ENCODE data around the gene LMTK3.

The LMTK3 gene

DNA sequence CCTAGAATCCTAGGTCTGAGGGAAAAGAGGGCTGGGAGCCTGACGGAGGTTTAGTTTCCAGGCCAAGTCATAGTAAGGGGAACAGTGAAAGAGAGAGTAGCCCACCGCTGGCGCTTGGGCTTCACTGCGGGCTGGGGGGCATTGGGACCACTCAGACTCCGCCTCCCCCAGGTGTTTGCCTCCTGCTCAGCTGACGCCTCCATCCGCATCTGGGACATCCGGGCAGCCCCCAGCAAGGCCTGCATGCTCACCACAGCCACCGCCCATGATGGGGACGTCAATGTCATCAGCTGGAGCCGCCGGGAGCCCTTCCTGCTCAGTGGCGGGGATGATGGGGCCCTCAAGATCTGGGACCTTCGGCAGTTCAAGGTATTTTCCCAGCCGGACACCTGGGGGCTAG lies 60.8 kb downstream of the LMTK3 start:
- DNase-seq (ENCODE audit: low read depth in 1 of 2, low spot score in 1 of 2), result no peak
- no peak overlapping the region for H3K4me3 ChIP-seq (replicated peaks; ENCODE audit: insufficient read depth, low read length)
- no peak overlapping the region for H3K27ac ChIP-seq (replicated peaks)
- H3K27me3 ChIP-seq (ENCODE audit: insufficient read depth, poor library complexity, severe bottlenecking), result no peaks in the 10 kb centered on the region
- TF ChIP-seq GABPA (IDR thresholded peaks at IDR 0.05; ENCODE audit: low read depth) (no peak), SPI1 (IDR thresholded peaks at IDR 0.05; ENCODE audit: borderline replicate concordance, low read depth) (no peak), POLR2AphosphoS5 (IDR thresholded peaks at IDR 0.05; ENCODE audit: low read depth) (no peak)
- TF ChIP-seq, protein P1, sequence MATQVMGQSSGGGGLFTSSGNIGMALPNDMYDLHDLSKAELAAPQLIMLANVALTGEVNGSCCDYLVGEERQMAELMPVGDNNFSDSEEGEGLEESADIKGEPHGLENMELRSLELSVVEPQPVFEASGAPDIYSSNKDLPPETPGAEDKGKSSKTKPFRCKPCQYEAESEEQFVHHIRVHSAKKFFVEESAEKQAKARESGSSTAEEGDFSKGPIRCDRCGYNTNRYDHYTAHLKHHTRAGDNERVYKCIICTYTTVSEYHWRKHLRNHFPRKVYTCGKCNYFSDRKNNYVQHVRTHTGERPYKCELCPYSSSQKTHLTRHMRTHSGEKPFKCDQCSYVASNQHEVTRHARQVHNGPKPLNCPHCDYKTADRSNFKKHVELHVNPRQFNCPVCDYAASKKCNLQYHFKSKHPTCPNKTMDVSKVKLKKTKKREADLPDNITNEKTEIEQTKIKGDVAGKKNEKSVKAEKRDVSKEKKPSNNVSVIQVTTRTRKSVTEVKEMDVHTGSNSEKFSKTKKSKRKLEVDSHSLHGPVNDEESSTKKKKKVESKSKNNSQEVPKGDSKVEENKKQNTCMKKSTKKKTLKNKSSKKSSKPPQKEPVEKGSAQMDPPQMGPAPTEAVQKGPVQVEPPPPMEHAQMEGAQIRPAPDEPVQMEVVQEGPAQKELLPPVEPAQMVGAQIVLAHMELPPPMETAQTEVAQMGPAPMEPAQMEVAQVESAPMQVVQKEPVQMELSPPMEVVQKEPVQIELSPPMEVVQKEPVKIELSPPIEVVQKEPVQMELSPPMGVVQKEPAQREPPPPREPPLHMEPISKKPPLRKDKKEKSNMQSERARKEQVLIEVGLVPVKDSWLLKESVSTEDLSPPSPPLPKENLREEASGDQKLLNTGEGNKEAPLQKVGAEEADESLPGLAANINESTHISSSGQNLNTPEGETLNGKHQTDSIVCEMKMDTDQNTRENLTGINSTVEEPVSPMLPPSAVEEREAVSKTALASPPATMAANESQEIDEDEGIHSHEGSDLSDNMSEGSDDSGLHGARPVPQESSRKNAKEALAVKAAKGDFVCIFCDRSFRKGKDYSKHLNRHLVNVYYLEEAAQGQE (IDR thresholded peaks at IDR 0.05; ENCODE audit: insufficient replicate concordance, low read depth), result no peak
- TF ChIP-seq, protein P2, sequence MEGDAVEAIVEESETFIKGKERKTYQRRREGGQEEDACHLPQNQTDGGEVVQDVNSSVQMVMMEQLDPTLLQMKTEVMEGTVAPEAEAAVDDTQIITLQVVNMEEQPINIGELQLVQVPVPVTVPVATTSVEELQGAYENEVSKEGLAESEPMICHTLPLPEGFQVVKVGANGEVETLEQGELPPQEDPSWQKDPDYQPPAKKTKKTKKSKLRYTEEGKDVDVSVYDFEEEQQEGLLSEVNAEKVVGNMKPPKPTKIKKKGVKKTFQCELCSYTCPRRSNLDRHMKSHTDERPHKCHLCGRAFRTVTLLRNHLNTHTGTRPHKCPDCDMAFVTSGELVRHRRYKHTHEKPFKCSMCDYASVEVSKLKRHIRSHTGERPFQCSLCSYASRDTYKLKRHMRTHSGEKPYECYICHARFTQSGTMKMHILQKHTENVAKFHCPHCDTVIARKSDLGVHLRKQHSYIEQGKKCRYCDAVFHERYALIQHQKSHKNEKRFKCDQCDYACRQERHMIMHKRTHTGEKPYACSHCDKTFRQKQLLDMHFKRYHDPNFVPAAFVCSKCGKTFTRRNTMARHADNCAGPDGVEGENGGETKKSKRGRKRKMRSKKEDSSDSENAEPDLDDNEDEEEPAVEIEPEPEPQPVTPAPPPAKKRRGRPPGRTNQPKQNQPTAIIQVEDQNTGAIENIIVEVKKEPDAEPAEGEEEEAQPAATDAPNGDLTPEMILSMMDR (IDR thresholded peaks at IDR 0.05; ENCODE audit: insufficient read depth, low read length), result no peak

DNA sequence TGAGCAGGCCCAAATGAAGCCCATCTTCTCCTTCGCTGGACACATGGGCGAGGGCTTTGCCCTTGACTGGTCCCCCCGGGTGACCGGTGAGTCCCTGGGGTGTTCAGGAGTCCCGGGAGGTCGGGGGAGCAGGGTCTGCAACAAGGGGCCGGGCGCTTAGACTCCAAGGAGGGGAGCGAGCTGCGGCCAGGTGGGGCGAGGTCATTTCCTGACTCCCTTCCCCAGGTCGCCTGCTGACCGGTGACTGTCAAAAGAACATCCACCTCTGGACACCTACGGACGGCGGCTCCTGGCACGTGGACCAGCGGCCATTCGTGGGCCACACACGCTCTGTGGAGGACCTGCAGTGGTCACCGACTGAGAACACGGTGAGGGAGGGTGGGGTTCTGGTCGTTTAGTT lies 61.2 kb downstream of the LMTK3 start:
- no peak overlapping the region for H3K4me3 ChIP-seq (replicated peaks; ENCODE audit: insufficient read depth, low read length)
- H3K27ac ChIP-seq (replicated peaks), result no peak overlapping the region
- TF ChIP-seq POLR2AphosphoS5 (IDR thresholded peaks at IDR 0.05; ENCODE audit: low read depth), result no peak
- no peak for TF ChIP-seq GABPA (IDR thresholded peaks at IDR 0.05; ENCODE audit: low read depth)
- TF ChIP-seq, protein P1 (IDR thresholded peaks at IDR 0.05; ENCODE audit: insufficient replicate concordance, low read depth), result no peak
- TF ChIP-seq, protein P2 (IDR thresholded peaks at IDR 0.05; ENCODE audit: insufficient read depth, low read length), result no peak
- DNase-seq (ENCODE audit: low read depth in 1 of 2, low spot score in 1 of 2), result no peak
- H3K27me3 ChIP-seq (ENCODE audit: insufficient read depth, poor library complexity, severe bottlenecking), result no peaks in the 10 kb centered on the region

DNA sequence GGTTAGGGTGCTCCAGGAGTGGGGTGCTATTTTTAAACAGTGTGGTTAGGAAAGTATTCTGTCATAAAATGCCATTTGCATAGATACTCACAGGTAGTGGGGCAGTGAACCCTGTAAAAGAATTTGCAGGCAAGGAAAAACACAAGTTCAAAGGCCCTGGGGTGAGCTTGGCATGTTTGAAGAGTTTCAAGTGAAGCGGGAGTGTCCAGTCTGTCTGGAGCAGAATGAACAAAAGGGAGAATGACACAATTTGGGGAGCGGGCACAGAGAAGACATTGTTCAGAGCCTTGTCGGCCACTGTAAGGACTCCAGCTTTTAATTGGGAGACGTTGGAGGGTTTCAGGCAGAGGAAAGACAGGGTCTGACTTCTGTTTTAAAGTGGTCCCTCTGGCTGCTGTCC lies 63.1 kb downstream of the LMTK3 start:
- peaks cover 7% of the 10 kb centered on the region for H3K27me3 ChIP-seq (ENCODE audit: insufficient read depth, poor library complexity, severe bottlenecking)
- H3K4me3 ChIP-seq (replicated peaks; ENCODE audit: insufficient read depth, low read length), result no peak overlapping the region
- DNase-seq (ENCODE audit: low read depth in 1 of 2, low spot score in 1 of 2), result no peak
- H3K27ac ChIP-seq (replicated peaks), result no peak overlapping the region
- TF ChIP-seq POLR2AphosphoS5 (IDR thresholded peaks at IDR 0.05; ENCODE audit: low read depth) (no peak), SPI1 (IDR thresholded peaks at IDR 0.05; ENCODE audit: borderline replicate concordance, low read depth) (no peak), GABPA (IDR thresholded peaks at IDR 0.05; ENCODE audit: low read depth) (no peak)
- TF ChIP-seq, protein P1 (IDR thresholded peaks at IDR 0.05; ENCODE audit: insufficient replicate concordance, low read depth), result no peak
- TF ChIP-seq, protein P2 (IDR thresholded peaks at IDR 0.05; ENCODE audit: insufficient read depth, low read length), result no peak
